BLaER1 (cell line): ENCODE data around the gene SULT4A1.

ENCODE experiments used
- H3K27ac ChIP-seq: shearing (Covaris generic); formaldehyde crosslinking; 2 replicates; pipeline ENCODE4 v1.8.1; 2022
- H3K27me3 ChIP-seq: shearing (Covaris generic); formaldehyde crosslinking; 2 replicates; pipeline ENCODE4 v1.8.1; 2022
- H3K36me3 ChIP-seq: shearing (Covaris generic); formaldehyde crosslinking; 2 replicates; pipeline ENCODE4 v1.8.1; 2022
- H3K4me1 ChIP-seq: shearing (Covaris generic); formaldehyde crosslinking; 2 replicates; pipeline ENCODE4 v1.8.1; 2022
- H3K4me2 ChIP-seq: shearing (Covaris generic); formaldehyde crosslinking; 2 replicates; pipeline ENCODE4 v1.8.1; 2022
- H3K4me3 ChIP-seq: shearing (Covaris generic); formaldehyde crosslinking; 2 replicates; pipeline ENCODE4 v1.8.1; 2022
- H3K9ac ChIP-seq: shearing (Covaris generic); formaldehyde crosslinking; 2 replicates; pipeline ENCODE4 v1.8.1; 2022
- H3K9me3 ChIP-seq: shearing (Covaris generic); formaldehyde crosslinking; 2 replicates; pipeline ENCODE4 v1.8.1; 2022
- H4K20me1 ChIP-seq: shearing (Covaris generic); formaldehyde crosslinking; 2 replicates; pipeline ENCODE4 v1.8.1; 2022
- Cebpa-rat ChIP-seq: shearing (Covaris generic); IDR thresholded peaks from 2 replicates; pipeline ENCODE4 v1.8.1; 2022

Gene SULT4A1

GRCh38 chr22:43854786-43855271 is 7.5 kb downstream of the SULT4A1 start:
- Histone ChIP-seq H3K4me1 (peaks cover 43% of the 10 kb centered on the region), H3K27ac (no peak overlapping the region), H3K9ac (no peak overlapping the region), H3K36me3 (no peaks in the 10 kb centered on the region), H3K9me3 (peaks cover 13% of the 10 kb centered on the region), H4K20me1 (no peaks in the 10 kb centered on the region), H3K27me3 (no peaks in the 10 kb centered on the region), H3K4me3 (no peak overlapping the region), H3K4me2 (no peak overlapping the region)
- no peak for TF ChIP-seq Cebpa-rat

DNA sequence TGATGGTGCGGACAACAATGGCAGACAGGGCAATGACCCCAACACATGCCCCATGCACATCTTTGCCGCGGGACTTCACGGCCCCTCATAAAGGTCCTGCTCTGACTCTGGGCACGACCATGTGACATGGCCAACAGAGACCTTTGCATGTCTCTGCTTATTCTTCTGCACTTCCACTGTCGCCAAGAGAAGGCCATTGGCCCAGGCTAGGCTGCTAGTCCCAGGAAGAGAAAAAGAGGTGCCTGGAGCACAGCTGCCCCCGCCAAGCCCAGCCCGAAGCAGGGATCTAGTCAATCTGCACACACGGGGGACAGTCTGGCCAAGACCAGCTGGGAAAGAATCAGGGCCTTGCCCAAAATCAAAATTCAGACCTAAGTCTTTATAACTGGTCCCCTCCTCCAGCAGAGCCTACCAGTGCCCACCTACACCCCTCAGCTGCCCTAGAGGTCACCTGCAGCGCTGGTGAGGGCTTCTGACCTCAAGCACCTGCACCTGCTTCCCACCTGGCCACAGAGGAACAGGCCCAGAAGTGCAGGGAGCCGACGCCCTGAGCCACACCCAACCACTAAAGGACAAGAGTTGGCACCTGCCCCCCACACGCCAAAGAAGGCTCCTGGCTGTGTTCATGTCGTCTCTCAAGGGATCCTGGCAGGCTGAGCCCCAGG is 8.1 kb downstream of the SULT4A1 start:
- TF ChIP-seq Cebpa-rat, result no peak
- H3K4me1 ChIP-seq, result peaks cover 43% of the 10 kb centered on the region
- H3K27ac ChIP-seq, result no peak overlapping the region
- no peaks in the 10 kb centered on the region for H3K36me3 ChIP-seq
- H3K9ac ChIP-seq, result no peak overlapping the region
- H4K20me1 ChIP-seq, result no peaks in the 10 kb centered on the region
- no peak overlapping the region for H3K4me2 ChIP-seq
- no peak overlapping the region for H3K4me3 ChIP-seq
- no peaks in the 10 kb centered on the region for H3K27me3 ChIP-seq
- peaks cover 13% of the 10 kb centered on the region for H3K9me3 ChIP-seq

- Histone ChIP-seq H3K27ac (no peak overlapping the region), H3K9ac (no peak overlapping the region), H3K4me2 (peak overlapping the region; percentile 72), H3K27me3 (no peaks in the 10 kb centered on the region), H3K4me3 (no peak overlapping the region), H3K9me3 (peaks cover 13% of the 10 kb centered on the region), H3K4me1 (peaks cover 40% of the 10 kb centered on the region), H4K20me1 (no peaks in the 10 kb centered on the region), H3K36me3 (no peaks in the 10 kb centered on the region)
- TF ChIP-seq Cebpa-rat, result no peak
These were observed 8.9 kb downstream of the SULT4A1 start for GRCh38 chr22:43853328-43853931.

- Histone ChIP-seq H3K27ac (peak overlapping the region; percentile 63), H3K4me1 (peaks cover 36% of the 10 kb centered on the region), H4K20me1 (no peaks in the 10 kb centered on the region), H3K9me3 (peaks cover 13% of the 10 kb centered on the region), H3K4me2 (peak overlapping the region; percentile 72), H3K4me3 (no peak overlapping the region), H3K27me3 (no peaks in the 10 kb centered on the region), H3K9ac (no peak overlapping the region), H3K36me3 (no peaks in the 10 kb centered on the region)
- TF ChIP-seq Cebpa-rat, result no peak
These were observed 9.6 kb downstream of the SULT4A1 start for GRCh38 chr22:43852573-43853327.

- Histone ChIP-seq H4K20me1 (no peaks in the 10 kb centered on the region), H3K27ac (0 out of 2 replicates have a peak overlapping the region, but pooled peaks have one; percentile 63), H3K4me3 (no peak overlapping the region), H3K9me3 (peaks cover 9% of the 10 kb centered on the region), H3K4me1 (peaks cover 33% of the 10 kb centered on the region), H3K36me3 (no peaks in the 10 kb centered on the region), H3K4me2 (peak overlapping the region; percentile 72), H3K9ac (no peak overlapping the region), H3K27me3 (no peaks in the 10 kb centered on the region)
- no peak for TF ChIP-seq Cebpa-rat
These were observed 10.4 kb downstream of the SULT4A1 start for GRCh38 chr22:43851979-43852307.

DNA sequence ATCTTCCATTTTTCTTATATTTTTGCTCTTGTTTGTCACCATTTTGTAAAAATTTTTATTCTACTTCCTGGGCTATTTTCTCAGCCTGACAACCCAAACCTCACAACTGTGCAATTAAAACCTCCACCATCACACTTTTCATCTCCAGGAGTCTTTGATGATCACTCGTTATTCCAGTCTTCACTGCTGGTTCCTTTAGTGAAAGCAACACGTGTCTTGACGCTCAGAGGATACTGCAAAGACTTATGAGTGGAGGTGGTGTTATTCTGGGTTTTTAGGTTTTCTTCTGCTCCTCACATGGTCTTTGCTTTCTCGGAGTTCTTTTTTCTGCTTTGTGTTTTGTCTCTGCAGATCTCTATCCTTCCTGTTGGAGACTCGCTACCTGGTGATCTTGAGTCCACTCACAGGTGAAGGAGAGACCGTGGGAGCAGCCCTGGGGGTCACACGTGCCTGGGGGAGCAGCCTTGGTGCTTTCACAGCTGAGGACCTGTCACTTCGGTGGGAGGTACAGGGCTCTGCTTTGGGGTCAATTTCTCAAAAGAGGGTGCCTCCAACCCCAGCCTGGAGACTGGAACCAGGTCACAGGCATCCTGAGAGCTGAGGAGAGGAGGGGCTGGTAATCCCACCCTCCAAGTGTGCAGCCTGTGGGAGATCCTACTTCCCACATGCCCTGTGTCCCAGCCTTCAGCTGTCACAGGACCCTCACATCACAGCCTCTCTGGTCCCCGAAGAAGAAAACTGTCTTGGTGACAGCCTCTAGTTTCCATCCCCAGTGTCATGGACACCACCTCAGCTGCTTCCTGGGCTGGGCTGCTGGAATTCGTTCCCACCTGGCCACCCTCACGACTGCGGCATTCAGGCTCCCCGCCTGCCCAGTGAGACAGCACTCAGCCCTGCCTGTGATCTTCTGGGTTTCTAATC is 11.0 kb downstream of the SULT4A1 start:
- TF ChIP-seq Cebpa-rat, result no peak
- H4K20me1 ChIP-seq, result no peaks in the 10 kb centered on the region
- no peak overlapping the region for H3K4me3 ChIP-seq
- no peak overlapping the region for H3K27ac ChIP-seq
- H3K4me1 ChIP-seq, result peaks cover 30% of the 10 kb centered on the region
- no peak overlapping the region for H3K9ac ChIP-seq
- peaks cover 3% of the 10 kb centered on the region for H3K9me3 ChIP-seq
- H3K36me3 ChIP-seq, result no peaks in the 10 kb centered on the region
- H3K4me2 ChIP-seq, result peak overlapping the region; percentile 72; the same call in 1 of the 2 replicates
- H3K27me3 ChIP-seq, result no peaks in the 10 kb centered on the region

- no peak overlapping the region for H3K9ac ChIP-seq
These were observed 11.8 kb downstream of the SULT4A1 start for GRCh38 chr22:43850529-43850928.

DNA sequence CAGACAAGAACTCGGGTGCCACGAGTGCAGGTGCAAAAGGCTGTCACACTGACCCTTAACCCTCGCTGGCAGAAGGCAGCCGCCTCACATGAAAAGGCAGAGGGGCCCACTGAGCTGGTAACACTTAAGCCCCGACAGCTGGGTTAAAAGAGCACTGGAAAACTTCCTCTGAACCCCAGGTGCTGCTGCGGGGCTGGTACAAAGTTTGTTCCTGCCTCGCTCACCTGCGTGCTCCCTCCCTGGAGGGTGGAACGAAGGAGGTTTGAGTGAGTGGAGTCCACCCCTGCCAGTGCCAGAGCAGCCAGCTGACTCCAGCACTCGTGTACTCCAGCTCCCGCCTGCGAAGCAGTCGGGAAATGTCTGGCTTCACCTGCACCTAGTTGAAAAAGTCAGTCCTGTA is 12.6 kb downstream of the SULT4A1 start:
- H3K4me1 ChIP-seq, result peaks cover 26% of the 10 kb centered on the region
- no peaks in the 10 kb centered on the region for H3K27me3 ChIP-seq
- H3K4me3 ChIP-seq, result no peak overlapping the region

More at GRCh38 chr22:43850529-43850928, 11.8 kb downstream of the SULT4A1 start:
- Histone ChIP-seq H3K27me3 (no peaks in the 10 kb centered on the region), H4K20me1 (no peaks in the 10 kb centered on the region), H3K4me2 (no peak overlapping the region), H3K4me1 (peaks cover 24% of the 10 kb centered on the region), H3K4me3 (no peak overlapping the region), H3K27ac (no peak overlapping the region), H3K36me3 (no peaks in the 10 kb centered on the region), H3K9me3 (no peaks in the 10 kb centered on the region)
- TF ChIP-seq Cebpa-rat, result no peak

More for the DNA sequence above, 12.6 kb downstream of the SULT4A1 start:
- TF ChIP-seq Cebpa-rat, result no peak
- H3K9me3 ChIP-seq, result no peaks in the 10 kb centered on the region
- no peak overlapping the region for H3K9ac ChIP-seq
- H3K36me3 ChIP-seq, result no peaks in the 10 kb centered on the region
- no peak overlapping the region for H3K4me2 ChIP-seq
- no peak overlapping the region for H3K27ac ChIP-seq
- H4K20me1 ChIP-seq, result no peaks in the 10 kb centered on the region
